Sigmoid colon (tissue), 7 donors: ENCODE data around the gene PLVAP. TPM values are rescaled to one million over a fixed set of nuclear protein-coding genes. Genes with fewer than 3 reads are reported as not detected.

Experiments used
- DNase-seq: peaks from one replicate; pipeline ENCODE4 v3.0.0-alpha.2; 2019
- H3K27ac ChIP-seq, 4 donors: fragments of 200-600 bp; sonication (generic); one replicate each; pipeline ENCODE4 v1.5.1; 2016 to 2019; ENCODE audit warnings: mild to moderate bottlenecking in 1 of 4
- H3K27me3 ChIP-seq, 3 donors: fragments of 200-600 bp; sonication (generic); one replicate each; pipeline ENCODE4 v1.5.1; 2019; ENCODE audit warnings: mild to moderate bottlenecking in 1 of 3
- H3K36me3 ChIP-seq, 4 donors: fragments of 200-600 bp; sonication (generic); one replicate each; pipeline ENCODE4 v1.5.1; 2016 to 2019
- H3K4me1 ChIP-seq, 4 donors: fragments of 200-600 bp; sonication (generic); one replicate each; pipeline ENCODE4 v1.5.1; 2017 to 2019
- H3K4me3 ChIP-seq, 4 donors: fragments of 200-600 bp; sonication (generic); one replicate each; pipeline ENCODE4 v1.5.1; 2017 to 2019; ENCODE audit warnings: mild to moderate bottlenecking in 2 of 4, moderate library complexity in 1 of 4
- H3K9me3 ChIP-seq, 4 donors: fragments of 200-600 bp in 3 of 4; sonication (generic) in 3 of 4; one replicate each; pipeline versions ENCODE4 v1.5.1 to v1.6.1; 2013 to 2019
- EP300 ChIP-seq, 4 donors: sonication (generic); formaldehyde crosslinking; IDR thresholded peaks; one replicate each; pipeline ENCODE4 v1.6.1; 2017; ENCODE audit warnings: antibody characterized with exemption in 4 of 4
- POLR2A ChIP-seq, 2 donors: fragments of 450-650 bp; IDR thresholded peaks; one replicate each; pipeline ENCODE4 v1.6.1; 2016; ENCODE audit warnings: antibody characterized with exemption in 2 of 2, mild to moderate bottlenecking in 2 of 2, moderate library complexity in 2 of 2
- POLR2AphosphoS5 ChIP-seq, 4 donors: sonication (generic); formaldehyde crosslinking; IDR thresholded peaks; one replicate each; pipeline ENCODE4 v1.6.1; 2017; ENCODE audit warnings: antibody characterized with exemption in 4 of 4
- WGBS, 2 donors: extraction: QIAGEN DNeasy Blood & Tissue Kit; methylation state at CpG; one replicate each; pipeline ENCODE4 v1.1.7; 2013; 5-methylcytosine and 5-hydroxymethylcytosine counted together
- intact Hi-C: fragments of 100-400 bp; cut with DNase I; formaldehyde crosslinking; loops from one replicate; pipeline ENCODE4 v1.15.1; 2023
- polyA plus RNA-seq, 3 donors: library from polyadenylated mRNA; stranded (reverse); fragments of 200-250 nt; gene quantifications; one replicate each; pipeline ENCODE4 v1.2.3, GENCODE V29; 2013
- total RNA-seq, 4 donors: library from RNA; depleted of rRNA; stranded (reverse); fragments of >200 nt; gene quantifications; one replicate each; pipeline ENCODE4 v1.1.0, GENCODE V29; 2016
- TF ChIP-seq, protein P1 (sequence below), 4 experiments: fragments of 450-650 bp in 3 of 4; fragments of 200-600 bp in 1 of 4; IDR thresholded peaks; one replicate each; pipeline ENCODE4 v1.5.1; 2016 to 2019; ENCODE audit warnings: antibody characterized with exemption in 4 of 4, mild to moderate bottlenecking in 3 of 4, moderate library complexity in 2 of 4
- donor health status: healthy with polysubstance abuse.
- donor health status: Bipolar disorder and iron deficiency.
- donor health status: healthy.

Gene PLVAP
- total and polyA plus RNA-seq, 7 donors, result 3.0 to 54.7 (median 19.6) TPM

DNA sequence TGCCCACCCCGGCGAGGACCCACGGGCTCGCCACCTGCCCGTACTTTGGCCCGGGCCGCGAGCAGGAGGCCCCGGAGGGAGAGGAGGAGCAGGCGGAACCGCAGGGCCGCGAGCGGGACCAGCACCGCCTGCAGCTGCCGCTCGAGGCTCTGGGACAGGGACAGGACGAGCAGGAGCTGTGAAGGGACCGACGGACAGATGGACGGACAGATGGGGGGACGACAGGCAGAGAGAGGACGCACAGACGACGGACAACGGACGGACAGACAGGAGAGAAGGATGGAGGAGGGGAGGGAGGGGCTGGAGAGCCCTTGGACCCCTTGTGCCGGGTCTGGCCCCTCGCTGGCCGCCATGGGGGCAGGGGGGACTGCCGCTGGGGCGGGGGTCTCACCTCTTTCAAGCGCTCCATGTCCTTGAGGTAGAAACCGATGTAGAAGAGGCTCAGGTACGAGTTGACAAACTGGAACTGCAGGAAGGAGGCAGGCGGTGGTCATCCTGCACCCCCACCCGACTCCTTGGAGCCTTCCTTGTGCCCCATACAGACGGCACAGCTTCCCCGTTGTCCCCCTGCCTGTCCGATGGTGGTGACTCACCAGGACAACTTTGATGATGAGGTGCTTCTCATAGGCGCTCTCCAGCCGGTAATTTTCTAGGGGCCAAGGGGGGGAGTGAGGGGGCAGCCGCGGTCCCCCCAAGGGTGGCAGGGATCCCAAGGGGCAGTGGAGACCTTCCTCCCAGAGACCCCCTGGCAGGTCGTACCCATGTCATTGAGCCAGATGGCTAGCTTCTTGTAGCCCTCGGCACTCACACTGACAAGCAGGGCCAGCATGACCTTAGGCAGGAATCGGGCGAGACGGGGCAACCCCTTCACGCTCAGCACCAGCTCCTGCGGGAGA, 47.5 kb downstream of the PLVAP start:
- no peak for DNase-seq
- Histone ChIP-seq H3K27me3 (peaks cover 5 to 47% (median 27%) of the 10 kb centered on the region in 3 donors), H3K9me3 (no peaks in the 10 kb centered on the region), H3K36me3 (peaks cover 0 to 8% (median 0%) of the 10 kb centered on the region in 4 donors), H3K27ac (no peak overlapping the region), H3K4me3 (no peak overlapping the region), H3K4me1 (peaks cover 0 to 35% (median 27%) of the 10 kb centered on the region in 4 donors)
- TF ChIP-seq EP300 (IDR thresholded peaks at IDR 0.05) (no peak), POLR2A (IDR thresholded peaks at IDR 0.05) (no peak)
- TF ChIP-seq, protein P1, sequence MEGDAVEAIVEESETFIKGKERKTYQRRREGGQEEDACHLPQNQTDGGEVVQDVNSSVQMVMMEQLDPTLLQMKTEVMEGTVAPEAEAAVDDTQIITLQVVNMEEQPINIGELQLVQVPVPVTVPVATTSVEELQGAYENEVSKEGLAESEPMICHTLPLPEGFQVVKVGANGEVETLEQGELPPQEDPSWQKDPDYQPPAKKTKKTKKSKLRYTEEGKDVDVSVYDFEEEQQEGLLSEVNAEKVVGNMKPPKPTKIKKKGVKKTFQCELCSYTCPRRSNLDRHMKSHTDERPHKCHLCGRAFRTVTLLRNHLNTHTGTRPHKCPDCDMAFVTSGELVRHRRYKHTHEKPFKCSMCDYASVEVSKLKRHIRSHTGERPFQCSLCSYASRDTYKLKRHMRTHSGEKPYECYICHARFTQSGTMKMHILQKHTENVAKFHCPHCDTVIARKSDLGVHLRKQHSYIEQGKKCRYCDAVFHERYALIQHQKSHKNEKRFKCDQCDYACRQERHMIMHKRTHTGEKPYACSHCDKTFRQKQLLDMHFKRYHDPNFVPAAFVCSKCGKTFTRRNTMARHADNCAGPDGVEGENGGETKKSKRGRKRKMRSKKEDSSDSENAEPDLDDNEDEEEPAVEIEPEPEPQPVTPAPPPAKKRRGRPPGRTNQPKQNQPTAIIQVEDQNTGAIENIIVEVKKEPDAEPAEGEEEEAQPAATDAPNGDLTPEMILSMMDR (IDR thresholded peaks at IDR 0.05), result no peak
- WGBS, 2 donors, result 45 to 63% methylated on average over 51 of the region's 51 CpGs
- intact Hi-C loops, result no loop called here

DNA sequence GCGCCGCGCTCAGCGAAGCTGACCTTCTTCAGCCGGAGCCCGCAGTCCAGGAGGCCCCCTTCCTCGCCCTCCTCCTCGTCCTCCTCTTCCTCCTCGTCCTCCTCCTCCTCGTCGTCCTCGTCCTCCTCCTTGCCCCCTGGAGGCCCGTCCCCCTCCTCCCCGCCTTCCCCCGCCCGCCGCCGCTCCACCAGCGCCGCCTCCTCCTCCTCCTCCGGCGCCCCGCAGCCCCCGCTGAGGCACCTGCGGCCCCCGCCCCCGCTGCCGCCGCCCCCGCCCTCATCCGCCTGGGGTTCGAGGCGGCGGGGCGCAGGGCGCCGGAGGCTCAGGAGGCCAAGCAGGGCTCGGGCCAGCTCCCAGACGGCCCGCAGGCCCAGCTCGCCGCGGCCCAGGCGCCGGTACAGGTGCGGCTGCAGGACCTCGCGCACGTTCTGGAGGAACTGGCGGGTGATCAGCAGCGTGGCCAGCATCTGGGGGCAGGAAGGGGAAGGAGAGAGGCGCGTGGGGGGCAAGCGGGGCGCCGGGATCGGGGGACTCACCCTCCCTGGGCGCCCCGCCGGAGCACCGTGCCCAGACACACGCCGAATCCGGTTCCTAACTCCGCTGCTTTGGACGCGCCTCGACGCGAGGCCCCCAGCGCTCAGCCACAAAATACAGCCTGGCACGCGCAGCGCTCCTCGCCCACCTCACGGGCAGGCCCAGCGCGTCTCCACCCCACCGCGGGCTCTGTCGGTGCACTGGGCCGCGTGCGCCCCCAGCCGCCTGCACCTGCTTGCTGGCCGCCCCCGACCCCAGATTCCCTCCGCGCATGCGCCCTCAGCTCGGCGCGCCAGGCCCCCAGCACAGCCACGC, 48.4 kb downstream of the PLVAP start:
- TF ChIP-seq, protein P1 (IDR thresholded peaks at IDR 0.05), result no peak
- TF ChIP-seq POLR2A (IDR thresholded peaks at IDR 0.05) (no peak), EP300 (IDR thresholded peaks at IDR 0.05) (no peak), POLR2AphosphoS5 (IDR thresholded peaks at IDR 0.05) (no peak)
- intact Hi-C loops, result no loop called here
- Histone ChIP-seq H3K36me3 (peaks cover 0 to 8% (median 0%) of the 10 kb centered on the region in 4 donors), H3K9me3 (no peaks in the 10 kb centered on the region), H3K4me1 (peaks cover 0 to 28% (median 21%) of the 10 kb centered on the region in 4 donors), H3K27ac (peak overlapping the region in 1 of 4 donors; percentile 2), H3K4me3 (peak overlapping the region; percentile 11 to 39 (median 38)), H3K27me3 (peaks cover 5 to 47% (median 27%) of the 10 kb centered on the region in 3 donors)
- 5 to 6% methylated on average over 94 of the region's 94 CpGs for WGBS, 2 donors
- DNase-seq, result no peak

DNA sequence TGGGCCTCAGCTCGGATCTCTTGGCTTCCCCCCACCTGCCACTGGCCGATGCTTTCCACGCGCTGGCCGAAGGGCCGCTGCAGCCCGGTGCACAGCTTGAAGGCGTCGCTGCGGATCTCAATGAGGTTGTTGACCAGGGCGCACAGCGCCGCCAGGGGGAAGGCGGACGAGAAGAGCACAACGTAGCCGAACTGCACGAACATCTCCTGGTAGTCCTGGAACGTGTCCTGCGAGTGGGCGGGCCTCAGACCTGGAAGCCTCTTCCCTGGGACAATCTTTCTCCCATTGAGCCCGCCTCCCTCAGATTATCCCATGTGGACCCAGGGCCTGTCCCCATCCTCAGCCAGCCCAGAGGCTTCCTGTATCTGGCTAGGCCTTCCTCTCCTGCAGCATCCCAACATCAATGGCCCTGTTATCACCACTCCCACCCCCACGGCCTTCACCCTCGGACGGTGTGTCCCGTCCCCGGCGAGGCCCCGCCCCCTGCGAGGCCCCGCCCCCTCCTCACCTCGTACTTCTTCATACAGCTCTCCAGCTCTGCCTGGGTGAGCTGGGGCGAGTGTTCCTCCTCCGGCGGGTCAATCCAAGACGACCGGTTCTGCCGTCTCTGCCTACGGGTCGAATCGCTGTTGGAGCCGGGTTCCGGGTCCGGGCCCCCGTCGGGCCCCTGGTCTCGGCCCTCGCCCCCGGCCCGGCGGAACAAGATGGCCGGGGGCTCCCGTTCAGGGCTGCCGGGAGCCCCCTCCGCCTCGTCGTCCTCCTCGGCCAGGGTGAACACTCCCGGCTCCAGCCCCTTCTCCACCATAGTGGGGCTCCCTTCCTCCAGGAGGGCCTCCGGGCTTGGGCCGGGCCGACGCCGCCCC, 49.3 kb downstream of the PLVAP start:
- no peaks in the 10 kb centered on the region for H3K9me3 ChIP-seq
- TF ChIP-seq POLR2AphosphoS5 (IDR thresholded peaks at IDR 0.05) (peak in 1 of 4 donors; percentile 5), POLR2A (IDR thresholded peaks at IDR 0.05) (peak in 1 of 2 donors; percentile 15), EP300 (IDR thresholded peaks at IDR 0.05) (no peak)
- TF ChIP-seq, protein P1 (IDR thresholded peaks at IDR 0.05), result peak in 2 of 4 experiments; percentile 20 to 24
- intact Hi-C loops, result no loop called here
- H3K4me3 ChIP-seq, result peak overlapping the region; percentile 11 to 39 (median 38)
- H3K36me3 ChIP-seq, result peaks cover 0 to 8% (median 0%) of the 10 kb centered on the region in 4 donors
- H3K27ac ChIP-seq, result peak overlapping the region in 3 of 4 donors; percentile 2 to 22 (median 3)
- DNase-seq, result peak; percentile 89
- H3K27me3 ChIP-seq, result peaks cover 5 to 48% (median 27%) of the 10 kb centered on the region in 3 donors
- peaks cover 0 to 22% (median 19%) of the 10 kb centered on the region in 4 donors for H3K4me1 ChIP-seq
- 7 to 26% methylated on average over 64 of the region's 64 CpGs for WGBS, 2 donors

DNA sequence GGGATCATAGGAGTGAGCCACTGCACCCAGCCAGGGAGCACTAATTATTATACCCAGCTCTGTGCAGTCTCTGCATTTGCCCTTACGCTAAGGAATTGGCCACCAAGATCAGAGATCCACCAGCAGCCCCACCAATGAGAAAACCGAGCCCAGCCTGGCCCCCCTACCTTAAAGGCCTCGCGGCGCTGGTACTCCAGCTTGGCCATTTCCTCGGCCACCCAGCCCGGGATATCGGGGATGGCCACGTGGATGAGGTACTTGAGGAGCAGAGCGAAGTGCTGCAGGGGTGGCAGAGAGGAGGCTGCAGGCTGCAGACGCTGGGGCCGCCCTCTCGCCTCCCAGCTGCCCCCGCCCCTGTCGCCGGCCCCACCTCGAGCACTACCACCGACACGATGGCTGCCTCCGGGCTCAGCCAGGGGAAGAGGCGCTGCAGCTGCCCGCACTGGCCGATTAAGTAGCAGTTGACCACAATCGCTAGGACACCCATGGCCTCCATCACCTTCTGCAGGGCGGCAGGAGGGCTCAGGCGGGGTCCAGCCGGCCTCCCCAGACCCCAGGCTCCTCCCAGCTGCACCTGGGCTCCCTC, 50.0 kb downstream of the PLVAP start:
- H3K27ac ChIP-seq, result no peak overlapping the region

More for the DNA sequence above, 50.0 kb downstream of the PLVAP start:
- Histone ChIP-seq H3K9me3 (no peaks in the 10 kb centered on the region), H3K4me3 (no peak overlapping the region), H3K4me1 (peaks cover 0 to 22% (median 19%) of the 10 kb centered on the region in 4 donors), H3K36me3 (peaks cover 0 to 14% (median 0%) of the 10 kb centered on the region in 4 donors), H3K27me3 (peaks cover 5 to 44% (median 27%) of the 10 kb centered on the region in 3 donors)
- no peak for TF ChIP-seq EP300 (IDR thresholded peaks at IDR 0.05)
- TF ChIP-seq, protein P1 (IDR thresholded peaks at IDR 0.05), result no peak
- no peak for TF ChIP-seq POLR2A (IDR thresholded peaks at IDR 0.05)
- no peak for TF ChIP-seq POLR2AphosphoS5 (IDR thresholded peaks at IDR 0.05)
- 76 to 90% methylated on average over 27 of the region's 27 CpGs for WGBS, 2 donors
- no peak for DNase-seq
- intact Hi-C loops, result no loop called here
